Fibroblast of lung (primary cell): ENCODE data around the gene DRGX. TPM values are rescaled to one million over a fixed set of nuclear protein-coding genes. Genes with fewer than 3 reads are reported as not detected.

Experiments used
- DNase-seq, 2 donors: peaks; one replicate each; pipeline versions ENCODE4 v3.0.0 to v3.0.0-alpha.2; 2010; ENCODE audit warnings: low read depth in 2 of 2
- H2AFZ ChIP-seq: 2 replicates; pipeline ENCODE4 v1.5.1; 2012; ENCODE audit warnings: low read length, control low read depth, inconsistent platforms
- H3K27ac ChIP-seq: 2 replicates; pipeline ENCODE4 v1.5.1; 2011; ENCODE audit warnings: low read length, control low read depth; ENCODE audit not compliant: insufficient read depth
- H3K27me3 ChIP-seq: 2 replicates; pipeline ENCODE4 v1.5.1; 2011; ENCODE audit warnings: mild to moderate bottlenecking, low read length; ENCODE audit not compliant: control insufficient read depth, insufficient read depth
- H3K36me3 ChIP-seq: 2 replicates; pipeline ENCODE4 v1.5.1; 2011; ENCODE audit warnings: low read length; ENCODE audit not compliant: control insufficient read depth, insufficient read depth
- H3K4me1 ChIP-seq: 2 replicates; pipeline ENCODE4 v1.5.1; 2011; ENCODE audit warnings: low read length; ENCODE audit not compliant: control insufficient read depth, insufficient read depth; ENCODE audit errors: extremely low read depth
- H3K4me2 ChIP-seq: 2 replicates; pipeline ENCODE4 v1.5.1; 2011; ENCODE audit warnings: low read length, control low read depth; ENCODE audit not compliant: insufficient read depth; ENCODE audit errors: extremely low read depth
- H3K4me3 ChIP-seq, 4 experiments: fragments of 200-600 bp in 1 of 4; sonication (generic) in 1 of 4; replicated peaks in 1 of 4; 2 replicates each; pipeline ENCODE4 v1.5.1; 2011 to 2016; ENCODE audit warnings: low read length in 4 of 4, low read depth in 3 of 4, mild to moderate bottlenecking in 3 of 4, control low read depth in 2 of 4, inconsistent platforms in 1 of 4, mixed read lengths in 1 of 4; ENCODE audit not compliant: insufficient read depth in 1 of 4; ENCODE audit errors: control extremely low read depth in 1 of 4
- H3K79me2 ChIP-seq: 2 replicates; pipeline ENCODE4 v1.5.1; 2012; ENCODE audit warnings: mild to moderate bottlenecking, low read length, inconsistent platforms; ENCODE audit not compliant: control insufficient read depth, insufficient read depth
- H3K9ac ChIP-seq: 2 replicates; pipeline ENCODE4 v1.5.1; 2011; ENCODE audit warnings: mild to moderate bottlenecking, low read length, control low read depth; ENCODE audit not compliant: insufficient read depth
- H3K9me3 ChIP-seq: 2 replicates; pipeline ENCODE4 v1.5.1; 2012; ENCODE audit warnings: low read depth, low read length; ENCODE audit not compliant: control insufficient read depth, insufficient read depth
- H4K20me1 ChIP-seq: 2 replicates; pipeline ENCODE4 v1.5.1; 2011; ENCODE audit warnings: low read length; ENCODE audit not compliant: control insufficient read depth, insufficient read depth; ENCODE audit errors: extremely low read depth
- CTCF ChIP-seq, 2 donors: IDR thresholded peaks in 1 of 2; conservative IDR thresholded peaks in 1 of 2; 1 replicate in 1 of 2; 2 replicates in 1 of 2; pipeline ENCODE4 v1.5.1; 2011 to 2012; ENCODE audit warnings: low read length in 2 of 2, control low read depth in 1 of 2, inconsistent platforms in 1 of 2, low read depth in 1 of 2, mild to moderate bottlenecking in 1 of 2
- EZH2 ChIP-seq: IDR thresholded peaks from 2 replicates; pipeline ENCODE4 v1.5.1; 2012; ENCODE audit warnings: low read length, control low read depth, mild to moderate bottlenecking; ENCODE audit errors: missing control alignments
- polyA plus RNA-seq, 2 donors: library from polyadenylated mRNA; depleted of rRNA in 1 of 2; stranded (reverse) in 1 of 2; unstranded in 1 of 2; fragments of >200 nt; gene quantifications; 2 replicates each; pipeline ENCODE4 v1.2.1, GENCODE V29; 2011 to 2012; ENCODE audit warnings: missing spikeins in 1 of 2
- total RNA-seq: library from RNA; depleted of rRNA; stranded (reverse); fragments of >200 nt; gene quantifications from 2 replicates; pipeline ENCODE4 v1.2.1, GENCODE V29; 2014

The DRGX gene
- total and polyA plus RNA-seq, 2 donors (not counting 1 experiment from before 2014, with no cell fraction given) = 0.11 TPM; not detected in 1

- H3K9ac ChIP-seq = no peak overlapping the region
- no peaks in the 10 kb centered on the region for H3K27me3 ChIP-seq
- TF ChIP-seq EZH2 = no peak
- no peak for TF ChIP-seq CTCF (conservative IDR thresholded peaks at IDR 0.05 in 1 of 2, IDR thresholded peaks at IDR 0.05 in 1 of 2; ENCODE audit: low read depth in 1 of 2, low read length in 2 of 2)
- no peak for DNase-seq
- H3K27ac ChIP-seq = no peak overlapping the region
- H3K79me2 ChIP-seq = no peaks in the 10 kb centered on the region
- no peaks in the 10 kb centered on the region for H3K9me3 ChIP-seq
- no peaks in the 10 kb centered on the region for H3K36me3 ChIP-seq
- H2AFZ ChIP-seq = no peak overlapping the region
- no peak overlapping the region for H3K4me3 ChIP-seq
- H3K4me2 ChIP-seq = no peak overlapping the region
- no peaks in the 10 kb centered on the region for H4K20me1 ChIP-seq
- H3K4me1 ChIP-seq = no peaks in the 10 kb centered on the region
Measured at GRCh38 chr10:49431426-49431825, 35.5 kb upstream of the DRGX start.

- H3K27me3 ChIP-seq = no peaks in the 10 kb centered on the region
- H3K4me1 ChIP-seq = no peaks in the 10 kb centered on the region
- no peak overlapping the region for H2AFZ ChIP-seq
- no peak for DNase-seq
- no peak overlapping the region for H3K4me2 ChIP-seq
- H3K27ac ChIP-seq = no peak overlapping the region
- TF ChIP-seq CTCF (conservative IDR thresholded peaks at IDR 0.05 in 1 of 2, IDR thresholded peaks at IDR 0.05 in 1 of 2; ENCODE audit: low read depth in 1 of 2, low read length in 2 of 2) (no peak), EZH2 (no peak)
- H3K9me3 ChIP-seq = no peaks in the 10 kb centered on the region
- no peaks in the 10 kb centered on the region for H3K79me2 ChIP-seq
- no peaks in the 10 kb centered on the region for H3K36me3 ChIP-seq
- no peaks in the 10 kb centered on the region for H4K20me1 ChIP-seq
- H3K4me3 ChIP-seq = no peak overlapping the region
- H3K9ac ChIP-seq = no peak overlapping the region
Measured at GRCh38 chr10:49429458-49429857, 33.6 kb upstream of the DRGX start.

GRCh38 chr10:49426490-49427360, 30.8 kb upstream of the DRGX start:
- no peak overlapping the region for H3K9ac ChIP-seq
- H3K4me3 ChIP-seq = no peak overlapping the region
- no peaks in the 10 kb centered on the region for H4K20me1 ChIP-seq
- H3K79me2 ChIP-seq = no peaks in the 10 kb centered on the region
- DNase-seq = no peak
- no peak overlapping the region for H3K27ac ChIP-seq
- TF ChIP-seq CTCF (conservative IDR thresholded peaks at IDR 0.05 in 1 of 2, IDR thresholded peaks at IDR 0.05 in 1 of 2; ENCODE audit: low read depth in 1 of 2, low read length in 2 of 2) (no peak), EZH2 (no peak)
- H3K4me1 ChIP-seq = no peaks in the 10 kb centered on the region
- H2AFZ ChIP-seq = no peak overlapping the region
- H3K9me3 ChIP-seq = no peaks in the 10 kb centered on the region
- H3K36me3 ChIP-seq = no peaks in the 10 kb centered on the region
- H3K27me3 ChIP-seq = no peaks in the 10 kb centered on the region
- H3K4me2 ChIP-seq = no peak overlapping the region
